Measurements from ENCODE around the gene TMEM178B.

TMEM178B gene

DNA sequence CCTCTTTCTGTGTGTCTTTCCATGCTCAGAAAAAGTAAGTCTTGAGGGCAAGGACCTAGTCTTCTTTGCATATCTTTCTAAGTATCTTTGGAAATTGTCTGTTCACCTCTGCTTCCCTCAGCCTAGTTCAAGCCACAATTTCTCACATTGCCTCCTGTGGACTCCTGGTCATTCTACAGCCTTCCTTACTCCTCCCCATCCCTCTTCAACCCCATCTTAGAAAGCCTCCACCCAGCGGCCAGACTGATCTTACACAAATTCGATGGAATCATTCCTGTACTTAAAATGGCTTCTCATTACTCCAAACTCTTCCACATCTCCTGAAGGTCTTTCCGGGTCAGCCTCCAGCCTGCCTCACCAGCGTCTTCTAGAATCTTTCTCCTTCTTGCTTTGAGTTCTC, 453.2 kb downstream of the TMEM178B start:
- no peak for DNase-seq (ENCODE audit: low spot score)

GRCh38 chr7:141528399-141528798, 454.5 kb downstream of the TMEM178B start:
- DNase-seq (ENCODE audit: low spot score): no peak

Measured in D341Med (cell line).